HepG2 (cell line): Measurements from ENCODE around the gene RPL6. TPM values are rescaled to one million over a fixed set of nuclear protein-coding genes. Genes with fewer than 3 reads are reported as not detected.

Experiments
- GZF1 ChIP-seq: sonication (generic); formaldehyde crosslinking; IDR thresholded peaks from 2 replicates; pipeline ENCODE4 v1.5.1; 2020; ENCODE audit warnings: mild to moderate bottlenecking, missing genetic modification reagents
- HOXA7 ChIP-seq: sonication (generic); formaldehyde crosslinking; IDR thresholded peaks from 2 replicates; pipeline ENCODE4 v1.8.1; 2022; ENCODE audit warnings: mild to moderate bottlenecking, missing genetic modification reagents, moderate library complexity
- JUNB ChIP-seq: sonication (generic); formaldehyde crosslinking; IDR thresholded peaks from 2 replicates; pipeline ENCODE4 v1.8.0; 2022; ENCODE audit warnings: missing genetic modification reagents, mild to moderate bottlenecking, borderline replicate concordance
- KMT2B ChIP-seq: IDR thresholded peaks from 2 replicates; pipeline ENCODE4 v1.6.1; 2016; ENCODE audit warnings: missing genetic modification reagents, missing compliant biosample characterization
- MATR3 ChIP-seq: sonication (generic); formaldehyde crosslinking; IDR thresholded peaks from 2 replicates; pipeline ENCODE4 v1.4.0; 2020; ENCODE audit warnings: missing genetic modification reagents
- NAIF1 ChIP-seq: sonication (generic); formaldehyde crosslinking; IDR thresholded peaks from 2 replicates; pipeline ENCODE4 v1.5.0; 2020; ENCODE audit warnings: mild to moderate bottlenecking, missing genetic modification reagents, borderline replicate concordance
- RXRA ChIP-seq: sonication (generic); formaldehyde crosslinking; IDR thresholded peaks from 2 replicates; pipeline ENCODE4 v1.5.1; 2020; ENCODE audit warnings: missing genetic modification reagents
- SCMH1 ChIP-seq: sonication (generic); formaldehyde crosslinking; IDR thresholded peaks from 2 replicates; pipeline ENCODE4 v1.9.0; 2021; ENCODE audit warnings: missing genetic modification reagents, mild to moderate bottlenecking, borderline replicate concordance
- ZBTB42 ChIP-seq: sonication (generic); formaldehyde crosslinking; IDR thresholded peaks from 2 replicates; pipeline ENCODE4 v1.5.0; 2020; ENCODE audit warnings: mild to moderate bottlenecking, missing genetic modification reagents
- ZNF546 ChIP-seq: sonication (generic); formaldehyde crosslinking; conservative IDR thresholded peaks from 2 replicates; pipeline ENCODE4 v1.8.1; 2023; ENCODE audit warnings: mild to moderate bottlenecking, missing genetic modification reagents
- ZNF670 ChIP-seq: sonication (generic); formaldehyde crosslinking; IDR thresholded peaks from 2 replicates; pipeline ENCODE4 v1.8.0; 2022; ENCODE audit warnings: mild to moderate bottlenecking, missing genetic modification reagents, borderline replicate concordance
- ZNF713 ChIP-seq: sonication (generic); formaldehyde crosslinking; IDR thresholded peaks from 2 replicates; pipeline ENCODE4 v1.4.0; 2020; ENCODE audit warnings: mild to moderate bottlenecking, missing genetic modification reagents
- polyA plus RNA-seq, 8 experiments: library from polyadenylated mRNA; depleted of rRNA in 3 of 8; stranded (reverse) in 7 of 8; unstranded in 1 of 8; fragments of >200 nt; fragmentation: Illumina TruSeq in 4 of 8; extraction: Trizol in 4 of 8; gene quantifications; 2 replicates each; pipeline versions ENCODE4 v1.2.1 to v1.2.3, GENCODE V29; 2011 to 2016; ENCODE audit warnings: low read depth in 4 of 8, missing spikeins in 1 of 8, mixed read lengths in 1 of 8; ENCODE audit not compliant: insufficient read depth in 1 of 8
- total RNA-seq, 5 experiments: library from RNA; depleted of rRNA; stranded (reverse); fragments of >200 nt; fragmentation: Illumina TruSeq; extraction: Trizol; gene quantifications; 2 replicates each; pipeline ENCODE4 v1.2.3, GENCODE V29; 2016; ENCODE audit warnings: low read depth in 1 of 5
- TF ChIP-seq, protein P1 (sequence below), 2 experiments: sonication (generic) in 1 of 2; formaldehyde crosslinking in 1 of 2; IDR thresholded peaks; 2 replicates each; pipeline versions ENCODE4 v1.5.1 to v1.6.1; 2011 to 2020; ENCODE audit warnings: borderline replicate concordance in 1 of 2, low read depth in 1 of 2, low read length in 1 of 2, mild to moderate bottlenecking in 1 of 2, missing genetic modification reagents in 1 of 2, moderate library complexity in 1 of 2
- TF ChIP-seq, protein P2 (sequence below): sonication (generic); formaldehyde crosslinking; conservative IDR thresholded peaks from 2 replicates; pipeline ENCODE4 v1.4.0; 2020; ENCODE audit warnings: missing genetic modification reagents
- TF ChIP-seq, protein P3 (sequence below): sonication (generic); formaldehyde crosslinking; IDR thresholded peaks from 2 replicates; pipeline ENCODE4 v1.5.1; 2020; ENCODE audit warnings: missing genetic modification reagents, mild to moderate bottlenecking, borderline replicate concordance
- TF ChIP-seq, protein P4 (sequence below), 2 experiments: fragments of 450-650 bp in 1 of 2; sonication (generic) in 1 of 2; formaldehyde crosslinking; IDR thresholded peaks; 2 replicates each; pipeline versions ENCODE4 v1.5.0 to v1.8.0; 2020 to 2022; ENCODE audit warnings: mild to moderate bottlenecking in 1 of 2, missing genetic modification reagents in 1 of 2
- TF ChIP-seq, protein P5 (sequence below): sonication (generic); formaldehyde crosslinking; IDR thresholded peaks from 2 replicates; pipeline ENCODE4 v1.8.1; 2023; ENCODE audit warnings: mild to moderate bottlenecking, missing genetic modification reagents
- TF ChIP-seq, protein P6 (sequence below): sonication (generic); formaldehyde crosslinking; IDR thresholded peaks from 2 replicates; pipeline ENCODE4 v1.5.0; 2020; ENCODE audit warnings: missing genetic modification reagents, mild to moderate bottlenecking, borderline replicate concordance

The RPL6 gene
- total and polyA plus RNA-seq, 2 of the 13 experiments (the other 11 are each of a cell fraction or from before 2014, with no cell fraction given): 1,551 to 1,719 TPM

DNA sequence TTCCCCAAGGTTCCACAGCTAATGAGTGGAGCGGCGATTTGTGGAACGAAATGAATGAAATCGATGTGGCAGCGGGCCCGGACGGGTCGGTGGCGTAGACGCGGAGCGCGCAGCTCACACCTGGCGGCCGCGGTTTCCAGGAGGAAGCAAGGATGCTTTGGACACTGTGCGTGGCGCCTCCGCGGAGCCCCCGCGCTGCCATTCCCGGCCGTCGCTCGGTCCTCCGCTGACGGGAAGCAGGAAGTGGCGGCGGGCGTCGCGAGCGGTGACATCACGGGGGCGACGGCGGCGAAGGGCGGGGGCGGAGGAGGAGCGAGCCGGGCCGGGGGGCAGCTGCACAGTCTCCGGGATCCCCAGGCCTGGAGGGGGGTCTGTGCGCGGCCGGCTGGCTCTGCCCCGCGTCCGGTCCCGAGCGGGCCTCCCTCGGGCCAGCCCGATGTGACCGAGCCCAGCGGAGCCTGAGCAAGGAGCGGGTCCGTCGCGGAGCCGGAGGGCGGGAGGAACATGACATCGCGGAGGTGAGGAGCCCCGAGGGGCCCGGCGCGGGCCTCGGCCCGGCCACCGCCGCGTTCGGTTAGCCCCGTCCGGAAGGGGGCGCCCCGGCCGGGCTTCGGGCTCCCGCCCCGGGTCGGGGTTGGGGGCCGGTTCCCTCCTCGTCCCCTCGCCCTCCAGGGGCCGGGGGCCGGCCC, 9.3 kb upstream of the RPL6 start, which contains the start of gene PTPN11 (continued):
- TF ChIP-seq RXRA (CRISPR knock-in tag) (no peak), MATR3 (no peak), HOXA7 (CRISPR knock-in tag) (no peak), ZNF670 (CRISPR knock-in tag) (peak; percentile 80; the same call in 1 of the 2 replicates), SCMH1 (CRISPR knock-in tag) (no peak), NAIF1 (peak; percentile 52; the same call in 1 of the 2 replicates), KMT2B (peak; percentile 96), ZNF713 (CRISPR knock-in tag) (no peak), GZF1 (CRISPR knock-in tag) (no peak), ZBTB42 (CRISPR knock-in tag) (0 out of 2 replicates have a peak, but pooled peaks have one; percentile 53), ZNF546 (CRISPR knock-in tag) (no peak; the same call in 1 of the 2 replicates), JUNB (CRISPR knock-in tag) (no peak; the same call in 1 of the 2 replicates)
- TF ChIP-seq, protein P1, sequence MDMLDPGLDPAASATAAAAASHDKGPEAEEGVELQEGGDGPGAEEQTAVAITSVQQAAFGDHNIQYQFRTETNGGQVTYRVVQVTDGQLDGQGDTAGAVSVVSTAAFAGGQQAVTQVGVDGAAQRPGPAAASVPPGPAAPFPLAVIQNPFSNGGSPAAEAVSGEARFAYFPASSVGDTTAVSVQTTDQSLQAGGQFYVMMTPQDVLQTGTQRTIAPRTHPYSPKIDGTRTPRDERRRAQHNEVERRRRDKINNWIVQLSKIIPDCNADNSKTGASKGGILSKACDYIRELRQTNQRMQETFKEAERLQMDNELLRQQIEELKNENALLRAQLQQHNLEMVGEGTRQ (IDR thresholded peaks at IDR 0.05; ENCODE audit: low read depth, low read length): no peak
- TF ChIP-seq, protein P1 (CRISPR knock-in tag; IDR thresholded peaks at IDR 0.05; ENCODE audit: borderline replicate concordance): no peak
- TF ChIP-seq, protein P2, sequence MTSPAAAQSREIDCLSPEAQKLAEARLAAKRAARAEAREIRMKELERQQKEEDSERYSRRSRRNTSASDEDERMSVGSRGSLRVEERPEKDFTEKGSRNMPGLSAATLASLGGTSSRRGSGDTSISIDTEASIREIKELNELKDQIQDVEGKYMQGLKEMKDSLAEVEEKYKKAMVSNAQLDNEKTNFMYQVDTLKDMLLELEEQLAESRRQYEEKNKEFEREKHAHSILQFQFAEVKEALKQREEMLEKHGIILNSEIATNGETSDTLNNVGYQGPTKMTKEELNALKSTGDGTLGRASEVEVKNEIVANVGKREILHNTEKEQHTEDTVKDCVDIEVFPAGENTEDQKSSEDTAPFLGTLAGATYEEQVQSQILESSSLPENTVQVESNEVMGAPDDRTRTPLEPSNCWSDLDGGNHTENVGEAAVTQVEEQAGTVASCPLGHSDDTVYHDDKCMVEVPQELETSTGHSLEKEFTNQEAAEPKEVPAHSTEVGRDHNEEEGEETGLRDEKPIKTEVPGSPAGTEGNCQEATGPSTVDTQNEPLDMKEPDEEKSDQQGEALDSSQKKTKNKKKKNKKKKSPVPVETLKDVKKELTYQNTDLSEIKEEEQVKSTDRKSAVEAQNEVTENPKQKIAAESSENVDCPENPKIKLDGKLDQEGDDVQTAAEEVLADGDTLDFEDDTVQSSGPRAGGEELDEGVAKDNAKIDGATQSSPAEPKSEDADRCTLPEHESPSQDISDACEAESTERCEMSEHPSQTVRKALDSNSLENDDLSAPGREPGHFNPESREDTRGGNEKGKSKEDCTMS: no peak
- TF ChIP-seq, protein P3, sequence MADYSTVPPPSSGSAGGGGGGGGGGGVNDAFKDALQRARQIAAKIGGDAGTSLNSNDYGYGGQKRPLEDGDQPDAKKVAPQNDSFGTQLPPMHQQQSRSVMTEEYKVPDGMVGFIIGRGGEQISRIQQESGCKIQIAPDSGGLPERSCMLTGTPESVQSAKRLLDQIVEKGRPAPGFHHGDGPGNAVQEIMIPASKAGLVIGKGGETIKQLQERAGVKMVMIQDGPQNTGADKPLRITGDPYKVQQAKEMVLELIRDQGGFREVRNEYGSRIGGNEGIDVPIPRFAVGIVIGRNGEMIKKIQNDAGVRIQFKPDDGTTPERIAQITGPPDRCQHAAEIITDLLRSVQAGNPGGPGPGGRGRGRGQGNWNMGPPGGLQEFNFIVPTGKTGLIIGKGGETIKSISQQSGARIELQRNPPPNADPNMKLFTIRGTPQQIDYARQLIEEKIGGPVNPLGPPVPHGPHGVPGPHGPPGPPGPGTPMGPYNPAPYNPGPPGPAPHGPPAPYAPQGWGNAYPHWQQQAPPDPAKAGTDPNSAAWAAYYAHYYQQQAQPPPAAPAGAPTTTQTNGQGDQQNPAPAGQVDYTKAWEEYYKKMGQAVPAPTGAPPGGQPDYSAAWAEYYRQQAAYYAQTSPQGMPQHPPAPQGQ (CRISPR knock-in tag): no peak
- TF ChIP-seq, protein P4, sequence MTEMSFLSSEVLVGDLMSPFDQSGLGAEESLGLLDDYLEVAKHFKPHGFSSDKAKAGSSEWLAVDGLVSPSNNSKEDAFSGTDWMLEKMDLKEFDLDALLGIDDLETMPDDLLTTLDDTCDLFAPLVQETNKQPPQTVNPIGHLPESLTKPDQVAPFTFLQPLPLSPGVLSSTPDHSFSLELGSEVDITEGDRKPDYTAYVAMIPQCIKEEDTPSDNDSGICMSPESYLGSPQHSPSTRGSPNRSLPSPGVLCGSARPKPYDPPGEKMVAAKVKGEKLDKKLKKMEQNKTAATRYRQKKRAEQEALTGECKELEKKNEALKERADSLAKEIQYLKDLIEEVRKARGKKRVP (CRISPR knock-in tag; IDR thresholded peaks at IDR 0.05): no peak; a peak in 2 of 4 replicates
- TF ChIP-seq, protein P5, sequence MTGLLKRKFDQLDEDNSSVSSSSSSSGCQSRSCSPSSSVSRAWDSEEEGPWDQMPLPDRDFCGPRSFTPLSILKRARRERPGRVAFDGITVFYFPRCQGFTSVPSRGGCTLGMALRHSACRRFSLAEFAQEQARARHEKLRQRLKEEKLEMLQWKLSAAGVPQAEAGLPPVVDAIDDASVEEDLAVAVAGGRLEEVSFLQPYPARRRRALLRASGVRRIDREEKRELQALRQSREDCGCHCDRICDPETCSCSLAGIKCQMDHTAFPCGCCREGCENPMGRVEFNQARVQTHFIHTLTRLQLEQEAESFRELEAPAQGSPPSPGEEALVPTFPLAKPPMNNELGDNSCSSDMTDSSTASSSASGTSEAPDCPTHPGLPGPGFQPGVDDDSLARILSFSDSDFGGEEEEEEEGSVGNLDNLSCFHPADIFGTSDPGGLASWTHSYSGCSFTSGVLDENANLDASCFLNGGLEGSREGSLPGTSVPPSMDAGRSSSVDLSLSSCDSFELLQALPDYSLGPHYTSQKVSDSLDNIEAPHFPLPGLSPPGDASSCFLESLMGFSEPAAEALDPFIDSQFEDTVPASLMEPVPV (CRISPR knock-in tag): no peak
- TF ChIP-seq, protein P6, sequence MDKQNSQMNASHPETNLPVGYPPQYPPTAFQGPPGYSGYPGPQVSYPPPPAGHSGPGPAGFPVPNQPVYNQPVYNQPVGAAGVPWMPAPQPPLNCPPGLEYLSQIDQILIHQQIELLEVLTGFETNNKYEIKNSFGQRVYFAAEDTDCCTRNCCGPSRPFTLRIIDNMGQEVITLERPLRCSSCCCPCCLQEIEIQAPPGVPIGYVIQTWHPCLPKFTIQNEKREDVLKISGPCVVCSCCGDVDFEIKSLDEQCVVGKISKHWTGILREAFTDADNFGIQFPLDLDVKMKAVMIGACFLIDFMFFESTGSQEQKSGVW: no peak
